ENCODE measurements around the gene ATOSB.

Gene ATOSB

DNA sequence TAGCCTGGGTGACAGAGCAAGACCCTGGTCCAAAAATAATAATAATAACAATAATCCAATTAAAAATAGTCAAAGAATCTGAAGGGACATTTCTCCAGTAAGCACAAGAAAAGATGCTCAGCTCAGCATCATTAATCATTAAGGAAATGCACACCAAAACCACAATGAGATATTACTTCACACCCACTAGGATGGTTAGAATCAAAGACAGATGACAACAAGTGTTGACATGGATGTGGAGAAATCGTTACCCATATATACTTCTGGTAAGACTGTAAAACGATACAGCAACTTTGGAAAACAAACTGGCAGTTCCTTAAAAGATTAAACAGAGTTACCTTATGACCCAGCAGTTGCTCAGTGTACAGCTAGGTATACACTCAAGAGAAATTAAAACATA lies 30.6 kb downstream of the ATOSB start:
- DNase-seq: no peak

DNA sequence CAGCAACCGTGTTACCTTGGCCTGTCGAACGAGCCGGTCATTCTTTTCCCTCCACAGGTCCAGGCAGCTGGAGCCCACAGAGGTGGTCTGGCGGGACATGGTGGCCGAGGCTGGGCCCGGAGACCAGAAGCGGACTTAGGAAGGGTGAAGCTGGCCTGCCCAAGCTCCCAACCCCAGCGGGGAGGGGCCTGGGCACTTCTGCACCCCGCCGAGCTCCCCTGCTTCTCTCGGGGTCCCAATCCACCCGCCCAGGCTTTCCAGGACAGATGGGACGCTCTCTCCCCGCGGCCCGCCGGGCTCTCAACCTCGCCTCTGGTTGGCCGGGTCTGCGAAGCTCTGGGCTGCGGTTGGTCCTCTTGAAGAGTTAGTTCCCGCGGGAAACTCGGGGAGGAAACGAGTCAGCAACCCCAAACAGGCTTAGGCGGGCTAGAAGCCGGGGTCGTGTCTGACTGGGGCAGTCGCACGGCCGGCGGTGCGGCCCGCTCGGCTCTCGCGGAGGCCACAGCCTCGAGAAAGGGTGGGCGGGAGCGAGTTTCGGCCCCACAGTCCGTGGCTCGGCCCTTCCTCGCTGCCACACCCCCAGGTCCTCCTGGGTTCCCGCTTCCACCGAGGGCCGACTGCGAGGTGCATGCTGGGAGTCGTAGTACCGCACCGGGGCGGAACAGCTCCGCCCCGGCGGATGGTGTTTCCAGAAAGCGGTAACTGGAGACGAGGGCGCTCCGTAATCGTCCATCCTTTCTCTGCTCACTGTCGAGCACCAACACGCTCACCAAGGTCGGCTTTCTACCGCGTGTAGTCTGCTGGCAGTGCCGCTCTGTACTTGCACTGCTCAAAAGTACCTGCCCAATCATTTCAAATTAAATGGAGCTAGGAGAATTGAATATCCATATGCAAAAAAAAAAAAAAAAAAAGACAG lies 36.0 kb downstream of the ATOSB start, which contains the start of gene FANCG:
FANCG (minus strand) TSS at position 517 of the 916 bp plus-strand sequence; CDS start at position 99, 418 bp downstream.
- DNase-seq: peak; percentile 96

DNA sequence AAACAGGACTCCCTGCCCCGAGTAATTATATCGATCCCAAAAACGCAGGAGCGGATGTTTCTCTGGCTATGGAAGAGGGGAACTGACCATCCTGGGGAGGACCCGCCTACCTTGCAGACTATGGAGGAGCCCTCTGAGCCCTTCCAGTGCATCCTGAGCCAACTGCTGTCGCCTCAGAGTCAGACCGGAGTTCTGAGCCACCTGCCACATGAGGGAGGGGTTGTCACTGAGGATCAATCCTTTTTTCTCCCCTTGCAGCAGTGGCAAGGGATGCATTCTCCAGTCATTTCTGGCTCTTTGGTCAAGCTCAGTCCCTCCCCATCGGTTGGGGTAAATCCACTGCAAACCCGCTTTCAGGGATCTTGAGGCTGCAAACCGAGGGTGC lies 36.6 kb downstream of the ATOSB start:
- DNase-seq: no peak

DNA sequence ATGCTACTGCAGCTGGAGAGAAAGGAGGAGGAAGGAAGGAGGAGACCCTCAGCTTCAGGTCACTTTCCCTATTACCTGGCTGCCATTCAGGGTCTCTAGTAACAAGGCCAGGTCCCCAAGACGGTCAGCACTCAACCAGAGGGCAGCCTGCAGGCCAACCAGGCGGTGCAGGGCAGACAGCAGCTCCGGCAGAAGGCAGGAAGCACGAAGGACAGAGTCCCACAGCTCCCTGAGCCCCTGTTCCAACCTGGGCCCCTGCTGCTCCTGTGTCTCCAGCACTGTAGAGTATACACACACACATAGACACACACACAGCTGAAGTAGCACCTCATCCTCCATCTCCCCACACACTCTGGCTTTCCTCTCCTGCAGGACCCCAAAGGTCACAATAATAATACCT lies 37.6 kb downstream of the ATOSB start:
- no peak for DNase-seq

DNA sequence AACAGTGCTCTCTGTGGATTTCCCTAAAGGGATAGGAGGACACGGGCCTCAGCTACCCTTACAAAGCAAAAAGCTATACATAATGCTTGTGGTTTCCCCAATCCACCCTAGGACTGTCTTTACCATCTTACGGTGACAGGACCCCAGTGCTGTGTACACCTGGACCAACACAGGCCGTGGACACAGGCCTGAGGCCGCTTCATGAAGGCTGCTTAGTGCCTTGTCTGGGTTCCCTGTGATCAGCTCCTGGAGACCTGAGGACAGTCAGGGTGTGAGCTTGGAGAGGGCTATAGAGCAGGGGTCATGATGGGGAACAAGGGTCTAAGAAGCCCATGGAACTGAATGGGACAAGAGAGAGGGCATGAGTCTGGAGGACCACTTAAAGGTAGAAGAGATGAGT lies 38.8 kb downstream of the ATOSB start:
- DNase-seq: no peak

DNA sequence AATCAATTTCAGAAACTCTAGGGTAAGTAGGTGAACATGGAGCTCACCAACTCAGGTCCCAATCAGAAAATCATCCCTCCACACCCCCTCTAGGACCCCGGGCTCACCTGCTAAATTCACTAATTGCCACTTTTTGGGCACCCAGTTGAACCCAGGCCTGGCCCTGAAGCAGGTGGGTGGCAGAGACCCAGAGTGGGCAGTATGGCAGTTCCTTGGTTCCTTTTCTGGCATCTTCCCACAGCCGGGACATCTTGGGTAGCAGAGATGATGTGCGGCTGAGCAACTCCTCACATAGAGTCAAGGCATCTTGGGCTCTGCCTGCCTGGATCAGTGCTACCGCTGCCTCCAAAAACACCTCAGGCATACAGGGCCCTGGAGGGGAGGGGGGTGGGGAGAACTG lies 40.3 kb downstream of the ATOSB start:
- DNase-seq: no peak

DNA sequence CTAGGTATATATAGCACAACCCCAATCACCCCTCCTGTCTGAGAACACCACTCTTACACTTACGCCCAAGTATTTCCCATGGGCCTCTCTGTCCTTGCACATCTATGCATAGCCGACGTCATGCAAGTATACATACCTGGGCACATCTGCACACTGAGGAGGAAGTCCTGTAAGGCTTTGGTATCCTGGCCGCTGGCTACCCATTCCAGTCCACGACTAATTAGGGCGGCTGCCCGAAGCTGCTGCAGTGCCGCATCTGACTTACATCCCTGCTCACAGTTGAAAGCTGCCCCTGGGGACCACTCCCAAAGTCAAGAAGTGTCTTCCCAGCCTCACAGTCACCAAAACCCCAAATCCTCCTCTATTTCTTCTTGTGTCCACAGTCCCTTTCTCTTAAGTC lies 40.9 kb downstream of the ATOSB start:
- no peak for DNase-seq

DNA sequence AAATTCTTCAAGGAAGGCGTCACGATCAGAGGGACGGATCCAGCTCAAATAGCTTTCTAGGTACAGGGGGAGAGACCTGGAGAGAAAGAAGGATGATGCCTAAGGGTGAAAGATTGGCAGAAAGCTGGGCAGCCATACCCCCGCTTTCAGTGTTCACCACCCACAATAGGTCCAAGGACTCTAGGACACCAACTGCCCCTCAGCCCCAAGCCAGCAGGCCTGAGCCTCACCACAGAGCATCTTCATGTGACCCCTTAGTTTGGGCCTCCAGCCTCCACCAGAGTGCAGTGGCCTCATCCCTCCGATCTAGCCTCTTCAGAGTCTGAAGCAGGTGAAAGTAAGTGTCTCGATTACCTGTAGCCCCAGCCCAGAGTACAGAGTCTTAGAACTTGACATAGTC lies 41.5 kb downstream of the ATOSB start:
- DNase-seq: no peak

DNA sequence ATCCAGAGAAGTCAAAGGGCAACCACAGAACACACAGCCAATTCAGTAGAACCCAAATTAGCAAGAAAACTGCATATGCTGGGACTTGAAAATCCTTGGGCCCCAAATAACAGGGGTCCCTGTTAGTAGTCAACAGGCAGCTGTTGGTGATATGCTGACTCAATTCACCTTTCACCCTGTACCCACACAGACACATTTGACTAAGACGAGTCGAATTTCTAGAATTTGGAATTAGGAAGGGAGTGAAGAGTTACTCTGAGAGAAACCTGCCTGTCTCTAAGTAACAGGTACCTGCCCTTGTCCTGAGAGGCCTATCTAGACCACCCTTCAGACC lies 42.4 kb downstream of the ATOSB start:
- DNase-seq: no peak

DNA sequence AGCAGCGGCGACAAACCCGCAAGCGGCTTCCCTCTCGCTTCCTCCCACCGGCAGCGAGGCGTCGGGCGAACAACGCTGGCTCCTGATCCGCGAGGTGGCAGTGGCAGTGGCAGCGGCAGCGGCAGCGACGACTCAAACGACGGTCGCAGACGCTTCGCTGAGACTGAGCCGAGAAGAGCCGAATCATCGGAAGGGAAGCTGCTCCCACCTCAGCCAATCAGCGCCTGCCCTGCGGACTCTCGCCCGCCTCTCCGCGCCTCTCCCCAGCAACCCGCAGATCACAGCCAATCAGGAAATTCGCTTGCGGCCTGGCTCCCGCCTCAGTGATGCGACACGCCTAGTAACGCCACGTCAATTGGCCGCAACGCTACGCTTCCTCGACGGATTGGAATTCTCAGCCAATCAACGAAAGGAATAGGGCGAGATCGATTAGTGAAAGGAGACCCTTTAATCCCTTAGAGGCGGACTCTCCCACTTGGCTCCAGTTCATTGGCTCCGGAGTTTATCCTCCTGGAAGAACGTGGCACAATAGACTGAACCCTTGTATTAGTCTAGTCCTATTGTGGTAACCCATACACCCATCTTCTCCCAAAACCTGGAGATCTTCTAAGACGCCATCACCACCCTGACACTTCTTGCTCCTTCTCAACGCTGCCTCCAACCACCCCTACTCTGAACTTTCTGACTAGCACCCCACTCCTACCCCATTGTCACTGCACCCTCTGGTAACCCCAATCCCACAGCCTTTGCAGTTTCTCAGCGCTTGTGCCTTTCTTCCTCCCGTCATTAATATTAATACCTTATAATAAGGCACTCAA lies 43.0 kb downstream of the ATOSB start, which contains the start of gene VCP:
VCP (minus strand) TSS at position 165 of the 818 bp plus-strand sequence. CDS start 272 bp downstream, outside the sequence.
- peak; percentile 99 for DNase-seq

DNA sequence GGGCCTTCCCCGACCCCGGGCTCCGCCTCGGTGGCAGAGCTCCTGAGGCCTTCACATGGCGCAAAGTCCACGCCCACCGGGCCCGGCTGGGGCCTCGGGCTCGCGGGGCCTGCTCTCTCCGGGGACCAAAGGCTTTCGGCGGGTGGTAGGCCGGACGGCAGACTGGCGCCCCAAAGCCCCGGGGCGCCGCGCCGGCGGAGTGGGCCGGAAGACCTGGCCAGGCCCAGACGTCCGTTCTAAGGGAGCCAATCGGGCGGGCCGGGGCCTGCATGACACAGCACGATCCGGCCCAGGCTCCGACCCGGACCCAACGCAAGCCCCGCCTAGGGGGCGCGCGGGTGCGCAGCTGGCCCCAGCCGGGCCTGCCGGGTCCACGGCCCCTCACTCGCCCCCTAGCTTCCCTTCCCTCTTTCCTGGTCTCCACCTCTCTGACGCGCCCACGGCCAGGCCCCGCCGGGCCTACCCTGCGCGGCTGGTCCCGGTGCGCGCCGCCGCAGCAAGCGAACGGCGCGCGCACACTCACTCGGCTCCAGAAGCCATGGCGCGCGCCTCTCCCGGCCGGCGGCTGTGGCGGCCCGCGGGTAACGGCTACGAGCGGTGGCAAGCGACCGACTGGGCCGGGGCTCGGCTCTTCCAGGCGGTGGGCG lies 43.7 kb downstream of the ATOSB start:
- peak; percentile 90 for DNase-seq

DNA sequence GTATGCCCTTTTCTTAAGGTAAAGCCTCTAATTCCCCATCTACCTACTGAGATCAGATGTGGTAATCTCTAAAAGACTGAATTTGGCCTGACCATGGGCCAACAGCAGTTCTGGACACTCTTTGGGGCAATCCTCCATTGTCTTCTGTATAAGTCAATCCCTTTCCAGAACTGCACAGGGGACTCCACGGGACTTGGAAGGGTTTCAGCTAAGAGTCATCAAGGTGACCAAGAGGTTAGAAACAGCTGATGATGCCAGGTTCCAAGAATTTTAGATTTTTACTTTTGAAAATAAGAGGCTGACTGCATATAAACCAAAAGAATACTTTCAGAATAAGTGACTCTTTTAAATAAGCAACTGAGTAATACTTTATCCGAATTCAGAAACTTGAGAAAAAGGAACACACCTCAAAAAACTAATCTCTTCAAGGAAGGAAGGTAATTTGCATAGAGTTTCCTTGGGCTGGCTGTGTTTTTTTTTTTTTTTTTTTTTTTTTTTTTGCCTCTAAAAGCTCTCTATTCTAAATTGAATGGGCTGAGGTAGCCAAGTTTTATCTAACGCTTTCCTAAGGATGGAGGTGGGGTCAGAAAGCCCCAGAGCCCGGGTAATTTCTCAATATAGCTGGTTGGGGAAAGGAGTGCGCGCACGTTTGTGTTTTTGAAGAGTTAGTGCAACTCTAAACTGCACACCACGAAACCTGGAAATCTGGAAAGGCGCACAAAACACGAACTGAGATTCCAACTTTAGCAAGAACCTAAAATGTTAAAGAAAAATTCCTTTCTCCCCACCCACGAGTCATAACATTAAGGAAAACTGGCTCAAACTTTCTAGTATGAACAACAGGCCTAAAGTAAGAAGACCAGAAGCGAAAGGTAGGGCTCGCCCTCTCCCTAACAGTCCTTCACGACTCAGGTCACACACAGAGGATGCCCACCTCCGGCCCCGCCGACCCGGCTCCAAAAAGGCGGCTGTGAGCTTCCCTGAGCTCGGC lies 44.5 kb downstream of the ATOSB start:
- DNase-seq: no peak

DNA sequence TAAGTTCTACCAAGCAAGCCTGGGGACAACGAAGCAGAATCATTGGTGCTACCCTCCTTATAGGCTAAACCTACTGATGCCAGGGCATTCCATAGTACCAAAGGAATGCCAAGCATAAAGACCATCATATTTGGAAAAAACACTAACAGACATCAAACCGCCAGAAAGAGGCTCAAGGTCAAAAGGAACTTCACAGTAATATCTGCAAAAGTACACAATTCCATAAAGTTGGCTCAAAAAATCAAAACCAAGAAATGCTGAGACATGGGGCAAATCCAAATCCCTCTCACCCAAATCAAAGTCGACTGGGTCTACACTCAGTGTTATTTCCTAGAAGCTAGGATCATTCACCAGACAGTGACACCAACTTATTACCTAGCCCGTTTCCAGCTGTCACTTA lies 46.6 kb downstream of the ATOSB start:
- DNase-seq: no peak

DNA sequence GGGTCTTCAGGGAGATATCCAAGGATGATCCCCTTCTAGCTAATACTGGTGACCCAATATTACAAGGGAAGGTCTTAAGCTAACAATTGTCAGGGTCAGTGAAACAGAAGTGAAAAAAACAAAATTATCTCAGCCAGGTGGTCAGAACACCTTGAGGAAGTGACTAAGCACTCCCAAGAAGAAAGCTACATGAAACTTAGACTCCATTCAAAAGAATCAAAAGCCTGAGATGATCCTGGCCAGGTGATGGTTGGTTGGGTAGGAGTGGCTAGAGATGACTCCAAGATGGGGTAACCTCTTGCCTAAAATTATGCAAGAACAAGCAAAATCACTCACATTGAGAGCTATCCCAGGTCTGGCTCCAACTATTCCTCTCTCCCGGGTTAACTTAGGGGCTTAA lies 48.6 kb downstream of the ATOSB start:
- DNase-seq: no peak

DNA sequence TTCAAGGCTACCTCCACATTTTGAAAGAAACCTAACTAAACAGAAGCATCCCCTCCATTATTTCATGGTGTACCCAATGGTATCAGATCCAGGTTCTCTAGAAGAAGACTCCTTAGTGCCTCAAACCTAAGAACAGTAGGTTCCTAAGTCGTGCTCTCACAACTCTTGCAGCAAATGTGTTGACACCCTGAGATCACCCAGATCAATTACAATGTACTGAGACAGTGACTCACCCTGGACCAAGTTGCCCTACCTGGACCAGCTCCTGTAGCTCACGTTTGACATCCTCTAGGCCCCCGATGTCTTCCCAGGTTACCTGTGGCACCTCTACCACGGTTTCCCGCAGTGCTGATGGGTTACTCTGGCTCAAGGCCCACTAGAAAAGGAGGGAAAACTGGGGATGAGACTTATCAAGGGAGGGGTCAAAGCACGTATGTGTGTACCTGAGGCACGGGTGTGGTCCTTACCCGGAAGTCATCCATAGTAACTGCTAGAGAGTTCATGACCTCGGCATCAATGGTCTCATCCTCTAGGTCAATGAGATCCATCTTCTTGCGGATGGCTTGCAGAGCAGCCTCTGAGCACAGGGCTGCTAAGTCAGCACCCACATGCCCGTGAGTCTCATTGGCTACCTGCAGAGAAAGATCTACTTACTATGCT lies 55.0 kb downstream of the ATOSB start:
- DNase-seq: no peak

DNA sequence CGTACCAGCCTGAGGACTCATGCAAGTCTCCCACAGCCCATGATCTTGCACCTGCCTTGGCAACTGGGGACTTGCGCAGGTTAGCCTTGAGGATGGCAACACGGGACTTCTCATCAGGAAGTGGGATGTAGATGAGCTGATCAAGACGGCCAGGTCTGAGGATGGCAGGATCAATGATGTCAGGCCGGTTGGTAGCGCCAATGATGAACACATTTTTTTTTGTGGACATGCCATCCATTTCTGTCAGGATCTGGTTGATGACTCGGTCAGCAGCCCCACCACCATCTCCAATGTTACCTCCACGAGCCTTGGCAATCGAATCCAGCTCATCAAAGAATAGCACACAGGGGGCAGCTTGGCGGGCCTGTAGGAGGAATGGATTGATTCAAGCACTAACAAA lies 56.2 kb downstream of the ATOSB start:
- DNase-seq: no peak

DNA sequence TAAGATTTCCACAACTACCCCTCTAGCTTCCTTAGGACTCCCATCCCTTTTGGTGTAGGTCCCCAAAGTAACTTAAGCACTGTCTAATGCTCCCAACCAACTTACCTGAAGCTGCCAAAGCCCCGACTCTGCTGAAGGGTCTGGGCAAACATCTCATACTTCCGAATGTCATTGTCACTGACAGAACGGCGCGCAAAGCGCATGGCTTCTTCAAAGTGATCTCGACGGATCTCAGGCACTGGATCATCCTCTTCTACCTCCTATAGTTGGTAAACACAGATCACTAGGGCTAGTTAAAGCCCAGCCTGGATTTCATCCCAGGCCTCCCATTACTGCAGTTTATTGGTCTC lies 58.4 kb downstream of the ATOSB start:
- no peak for DNase-seq

DNA sequence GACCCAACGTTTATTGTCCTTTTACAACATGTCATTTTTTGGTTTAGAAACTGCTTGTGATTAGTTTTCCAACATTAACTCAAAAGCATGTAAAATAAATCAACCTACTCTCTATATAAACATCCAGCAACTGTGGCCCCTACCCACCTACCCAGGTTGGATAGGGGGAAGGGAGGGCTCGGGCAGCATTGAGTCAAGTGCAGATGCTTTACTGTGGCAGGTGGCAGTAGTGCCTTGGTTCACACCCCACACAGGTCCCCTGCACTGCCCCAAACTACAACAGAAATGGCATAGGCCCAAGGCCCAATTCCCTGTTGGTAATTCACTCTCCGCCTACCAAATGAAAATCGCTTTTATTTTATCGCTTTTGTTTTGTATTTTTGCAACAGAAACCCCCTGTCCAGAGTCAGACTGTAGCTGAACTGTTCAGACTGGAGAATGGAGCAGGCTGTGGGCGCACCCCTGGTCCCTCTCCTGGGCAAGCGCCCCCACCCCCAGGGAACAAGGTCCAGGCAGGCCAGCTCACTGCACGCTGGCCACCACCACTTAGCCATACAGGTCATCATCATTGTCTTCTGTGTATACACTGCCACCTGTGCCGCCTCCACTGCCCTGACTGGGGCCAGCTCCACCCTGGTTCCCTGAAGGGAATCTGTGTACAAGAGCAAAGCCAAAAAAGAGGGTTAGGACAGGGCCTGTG lies 58.9 kb downstream of the ATOSB start:
- no peak for DNase-seq

DNA sequence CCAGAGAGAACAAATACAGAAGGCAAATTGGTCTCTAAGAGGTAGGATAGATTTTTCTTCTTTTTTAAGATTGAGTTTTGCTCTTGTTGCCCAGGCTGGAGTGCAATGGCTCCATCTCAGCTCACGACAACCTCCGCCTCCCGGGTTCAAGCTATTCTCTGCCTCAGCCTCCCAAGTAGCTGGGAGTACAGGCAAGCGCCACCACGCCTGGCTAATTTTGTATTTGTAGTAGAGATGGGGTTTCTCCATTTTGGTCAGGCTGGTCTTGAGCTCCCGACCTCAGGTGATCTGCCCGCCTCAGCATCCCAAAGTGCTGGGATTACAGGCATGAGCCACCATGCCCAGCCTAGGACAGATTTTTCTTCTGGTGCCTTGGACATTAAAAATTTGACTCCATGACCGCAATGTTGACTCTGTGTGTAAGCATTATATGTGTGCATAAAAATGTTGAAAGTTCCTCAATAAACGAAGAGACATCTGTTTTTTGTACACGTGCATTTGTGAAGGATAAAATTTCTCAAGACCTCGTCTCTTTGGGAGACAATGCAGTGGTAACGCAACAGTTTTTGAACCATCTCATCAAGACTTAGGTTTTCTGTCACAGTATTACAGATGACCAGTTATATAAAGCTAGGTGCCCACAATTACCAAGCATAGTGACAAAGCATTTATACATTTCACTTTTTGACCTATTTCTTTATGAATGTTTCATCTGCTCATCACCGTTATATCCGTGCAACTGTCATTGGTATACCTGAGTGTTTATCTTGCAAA lies 60.6 kb downstream of the ATOSB start:
- no peak for DNase-seq

DNA sequence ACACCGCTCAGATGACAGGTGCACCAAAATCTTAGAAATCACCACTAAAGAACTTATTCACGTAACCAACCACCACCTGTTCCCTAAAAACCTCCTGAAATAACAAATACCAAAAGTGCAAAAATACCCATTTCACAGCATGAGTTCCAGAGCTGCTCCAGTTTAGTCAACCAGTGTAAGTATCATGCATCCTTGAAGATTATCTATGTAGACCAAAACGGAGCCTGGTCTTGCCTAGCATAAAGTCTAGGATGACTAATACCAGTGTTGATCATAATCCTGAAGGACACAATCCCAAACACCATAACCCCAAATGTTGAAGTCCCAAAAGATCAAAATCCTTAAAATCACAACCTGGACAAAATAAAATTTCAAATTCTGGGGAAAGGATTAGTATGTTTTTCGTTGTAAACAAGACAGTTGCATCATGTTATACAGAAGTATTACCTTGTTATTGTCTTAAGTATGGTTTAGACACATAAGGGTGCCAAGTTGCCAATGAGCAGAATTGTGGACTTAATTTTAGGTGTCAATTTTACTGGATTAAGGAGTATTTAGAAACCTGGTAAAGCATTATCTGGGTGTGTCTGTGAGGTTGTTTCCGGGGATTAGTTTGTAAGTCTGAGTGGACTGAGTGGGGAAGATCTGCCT lies 61.4 kb downstream of the ATOSB start:
- DNase-seq: no peak
